Activated CD8-positive, alpha-beta memory T cell treated with anti-CD3 and anti-CD28 coated beads, Interleukin-2, amount 50 U/mL, for 24 hours (primary cell): ENCODE data around the gene EPB41L4B.
A peak's percentile ranks its signal among the peaks of the same experiment; 100 is the strongest.
"Not testable (repeated sequence)": the region's sequence is repeated elsewhere in the genome, so short reads cannot be mapped to it uniquely, and the experiment has no call there.

ENCODE experiments used
- DNase-seq: peaks from one replicate; pipeline ENCODE4 v3.0.0-alpha.2; 2020; ENCODE audit errors: extremely low read depth

EPB41L4B gene

DNA sequence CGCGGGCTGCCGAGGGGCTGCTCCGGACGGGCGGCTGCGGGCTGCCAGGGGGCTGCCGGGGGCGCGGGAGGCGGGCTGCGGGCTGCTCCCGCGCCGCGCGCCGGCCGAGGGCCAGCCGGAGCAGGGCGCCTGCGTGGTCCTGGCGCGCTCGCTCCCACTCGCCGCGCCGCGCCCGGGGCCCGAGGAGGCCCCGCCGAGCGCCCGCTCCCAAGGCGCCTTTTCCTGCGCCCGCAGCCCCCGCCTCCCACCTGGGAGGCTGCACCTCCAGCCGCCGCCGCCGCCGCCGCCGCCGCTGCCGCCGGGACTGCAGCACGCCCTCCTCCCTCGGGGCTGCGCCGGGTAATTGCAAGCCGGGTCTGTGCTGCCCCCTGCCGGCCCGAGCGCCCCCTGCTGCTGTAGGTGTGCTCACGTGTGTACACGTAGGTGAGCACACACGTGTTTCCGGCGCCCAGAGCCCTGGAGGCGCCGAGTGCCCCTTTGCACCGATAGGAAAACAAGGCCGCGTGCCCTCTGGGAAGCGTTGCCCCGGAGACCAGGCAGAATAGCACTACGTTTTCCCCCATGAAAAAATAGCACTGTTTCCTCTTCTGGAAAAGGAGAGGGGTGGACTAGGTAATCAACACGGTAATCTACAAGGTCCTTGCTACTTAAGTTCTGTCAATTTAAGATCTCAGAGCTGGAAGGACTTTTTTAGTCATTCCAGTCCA, at the start of gene EPB41L4B:
Gene EPB41L4B, minus strand, starts transcription at position 318 of the 707 bp plus-strand sequence. CDS start 613 bp downstream, outside the sequence.
- DNase-seq = peak; percentile 57

GRCh38 chr9:109369285-109369684, 48.4 kb upstream of the EPB41L4B start:
- no peak for DNase-seq

DNA sequence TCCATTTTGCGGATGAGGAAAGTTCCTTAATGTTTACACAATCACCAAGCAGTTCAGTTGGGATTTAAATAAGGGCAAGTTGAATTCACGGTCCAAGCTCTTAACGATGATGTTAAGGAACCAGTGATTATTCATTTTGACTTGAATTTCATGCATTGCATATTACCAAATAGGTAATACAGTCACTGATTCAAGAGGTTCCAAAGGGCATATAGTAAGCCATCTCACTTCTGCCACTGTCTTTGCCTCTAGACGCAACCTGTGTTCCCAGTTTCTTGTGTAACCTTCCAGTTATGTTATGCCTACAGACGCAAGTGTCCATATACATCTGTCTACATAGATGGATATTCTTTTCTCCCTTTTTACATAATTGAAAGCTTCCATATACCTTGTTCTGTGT, 39.9 kb upstream of the EPB41L4B start:
- DNase-seq = no peak

- DNase-seq = not testable (repeated sequence)
Observed at GRCh38 chr9:109358968-109359603, 38.2 kb upstream of the EPB41L4B start.

- DNase-seq = no peak
Observed at GRCh38 chr9:109355564-109356297, 34.9 kb upstream of the EPB41L4B start.

- DNase-seq = no peak
Observed at GRCh38 chr9:109354190-109354589, 33.3 kb upstream of the EPB41L4B start.

DNA sequence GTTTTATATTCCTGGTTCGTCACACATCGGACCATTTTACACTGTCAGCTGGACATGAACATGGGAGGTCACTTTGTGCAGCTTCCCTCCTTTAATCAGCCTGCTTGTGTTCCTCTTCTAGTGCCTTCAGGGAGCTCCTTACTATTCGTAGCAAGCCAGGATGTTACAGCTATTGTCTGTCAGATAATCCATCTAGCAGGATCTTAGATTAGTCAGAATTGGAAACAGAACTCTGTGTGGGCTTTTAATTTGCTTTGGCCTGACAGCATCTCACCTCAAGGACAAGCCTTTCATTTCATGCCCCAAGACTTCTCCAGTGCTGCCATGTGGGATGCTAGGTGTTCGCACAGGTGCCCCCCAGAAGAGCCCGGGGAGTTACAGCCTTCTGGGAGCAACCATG, 30.2 kb upstream of the EPB41L4B start:
- DNase-seq = no peak

GRCh38 chr9:109349421-109349846, 28.6 kb upstream of the EPB41L4B start:
- DNase-seq = no peak

DNA sequence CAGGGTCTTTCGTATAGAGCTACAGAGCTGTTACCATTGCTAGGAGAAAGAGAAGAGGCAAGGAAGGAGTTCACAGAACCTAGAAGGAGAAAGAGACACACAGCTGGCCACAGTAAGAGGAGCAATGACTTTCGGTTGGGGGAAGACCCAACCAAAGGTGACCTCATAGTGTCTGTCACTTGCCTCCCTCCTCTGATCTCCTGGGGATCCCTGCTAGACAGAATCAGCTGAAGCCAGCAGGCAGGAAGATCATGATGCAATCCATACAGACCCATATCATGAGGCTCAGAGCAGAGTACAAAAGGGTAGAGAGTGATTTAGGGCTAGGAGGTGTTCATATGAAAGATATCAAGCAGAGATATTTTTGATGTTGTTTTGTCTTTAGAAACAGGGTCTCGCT, 26.0 kb upstream of the EPB41L4B start:
- no peak for DNase-seq

- DNase-seq = no peak
Observed at GRCh38 chr9:109344866-109345265, 24.0 kb upstream of the EPB41L4B start.

GRCh38 chr9:109342878-109343277, 22.0 kb upstream of the EPB41L4B start:
- DNase-seq = no peak

DNA sequence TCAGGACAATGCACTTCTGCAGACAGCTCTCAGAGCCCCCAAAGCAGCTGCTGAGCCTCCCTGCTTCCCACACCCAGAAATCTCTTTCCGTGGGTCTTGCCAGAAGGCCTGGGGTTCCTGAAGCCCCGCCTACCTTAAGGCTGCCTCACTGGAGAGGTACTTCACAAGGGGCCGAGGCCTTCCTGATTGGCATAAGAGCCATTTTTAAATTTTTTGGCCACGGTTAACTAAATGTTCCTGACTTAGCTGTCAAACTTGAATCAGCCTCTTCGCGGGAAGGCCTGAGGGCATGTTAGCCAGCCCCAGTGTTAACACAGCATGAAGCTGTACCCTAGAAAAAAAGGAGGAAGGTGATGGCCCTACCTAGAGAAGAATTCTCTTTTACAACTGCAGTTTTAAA, 20.7 kb upstream of the EPB41L4B start:
- no peak for DNase-seq

- not testable (repeated sequence) for DNase-seq
Observed at GRCh38 chr9:109340979-109341378, 20.1 kb upstream of the EPB41L4B start.

- DNase-seq = no peak
Observed at GRCh38 chr9:109336409-109336808, 15.6 kb upstream of the EPB41L4B start.

- no peak for DNase-seq
Observed at GRCh38 chr9:109335929-109336328, 15.1 kb upstream of the EPB41L4B start.

DNA sequence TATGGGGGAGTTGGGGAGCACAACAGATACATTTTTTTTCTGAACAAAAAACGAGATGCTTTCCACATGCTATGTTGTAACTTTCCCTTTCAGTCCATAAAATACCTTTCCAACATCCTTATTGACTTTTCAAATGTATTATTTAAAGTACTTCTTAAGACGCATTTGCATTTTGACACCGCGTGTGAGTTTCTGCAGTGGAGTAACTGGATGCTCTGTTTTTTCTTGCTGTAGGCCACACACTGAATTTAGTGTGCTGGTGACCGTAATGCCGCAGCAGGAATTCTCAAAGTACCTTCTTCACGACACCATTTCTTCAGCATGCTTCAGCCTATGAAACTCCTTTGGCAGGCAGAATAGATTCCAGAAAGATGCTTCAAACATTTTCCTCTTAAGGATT, 14.3 kb upstream of the EPB41L4B start:
- DNase-seq = no peak

DNA sequence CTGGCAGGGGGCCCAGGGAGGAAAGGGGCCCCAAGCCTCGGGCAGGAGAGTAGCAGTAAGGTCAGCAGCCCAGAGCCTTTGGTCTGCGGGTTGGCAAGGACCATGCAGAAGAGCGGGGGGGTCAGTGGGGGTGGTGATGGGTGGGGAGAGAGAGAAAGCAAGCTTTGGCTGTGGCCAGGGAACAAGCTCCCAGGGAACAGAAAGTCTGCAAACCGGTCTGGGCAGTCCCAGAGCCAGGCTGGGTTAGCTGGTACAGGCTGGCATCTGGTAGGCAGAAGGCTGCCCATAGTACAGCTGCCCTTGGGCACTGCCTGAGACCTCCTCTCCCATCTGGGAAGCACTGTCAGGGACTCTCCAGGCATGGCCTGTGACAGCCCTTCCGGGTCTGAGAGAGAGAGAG, 10.5 kb upstream of the EPB41L4B start:
- DNase-seq = no peak

DNA sequence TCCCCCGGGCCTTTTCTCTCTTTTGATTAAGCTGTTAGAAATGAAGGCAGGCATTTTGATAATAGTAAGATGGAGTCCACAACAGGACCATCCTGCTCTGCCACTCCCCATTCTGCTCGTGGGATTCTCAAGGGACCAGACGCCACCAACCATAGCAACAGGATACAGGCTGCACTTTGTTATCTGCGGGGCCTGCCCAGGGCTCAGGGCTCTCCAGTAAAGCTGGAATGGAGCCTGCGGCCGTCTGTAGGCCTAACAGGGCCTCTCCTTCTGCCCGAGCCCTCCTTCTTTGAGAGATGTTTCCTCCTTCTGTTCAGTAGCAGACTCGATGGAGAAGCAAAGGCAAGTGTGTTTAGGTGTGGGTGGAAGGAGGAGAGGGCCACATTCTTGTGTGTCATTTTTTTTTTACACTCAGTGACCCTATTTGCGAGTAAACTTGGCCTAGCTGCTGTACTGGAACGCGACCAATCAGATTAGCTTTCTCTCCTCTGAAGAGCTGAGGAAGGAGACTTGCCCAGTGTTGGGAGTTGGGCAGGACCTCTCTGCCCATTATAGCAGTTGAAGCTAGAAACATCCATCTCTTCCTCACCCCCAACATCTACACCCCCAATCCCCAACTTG, 8.9 kb upstream of the EPB41L4B start:
- no peak for DNase-seq

- no peak for DNase-seq
Observed at GRCh38 chr9:109328978-109329637, 8.2 kb upstream of the EPB41L4B start.

GRCh38 chr9:109325089-109325488, 4.2 kb upstream of the EPB41L4B start:
- DNase-seq = no peak

DNA sequence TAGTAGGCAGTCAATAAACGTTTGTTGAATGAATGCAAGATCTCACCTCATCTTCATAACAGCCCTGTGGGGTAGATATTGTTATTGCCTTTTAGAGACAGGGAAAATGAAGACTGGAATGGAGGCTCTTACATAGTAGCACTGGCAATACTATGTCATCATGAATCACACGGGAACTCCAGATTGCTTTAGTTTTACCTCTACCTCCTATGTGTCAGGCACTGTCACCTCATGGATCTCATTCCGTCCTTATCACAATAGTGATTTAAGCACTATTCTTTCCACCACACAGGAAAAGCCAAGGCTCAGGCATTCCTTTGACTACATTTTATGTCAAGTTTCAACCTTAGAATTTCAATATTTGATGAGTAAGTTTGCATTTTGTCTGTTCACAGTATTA, 2.9 kb upstream of the EPB41L4B start:
- no peak for DNase-seq

DNA sequence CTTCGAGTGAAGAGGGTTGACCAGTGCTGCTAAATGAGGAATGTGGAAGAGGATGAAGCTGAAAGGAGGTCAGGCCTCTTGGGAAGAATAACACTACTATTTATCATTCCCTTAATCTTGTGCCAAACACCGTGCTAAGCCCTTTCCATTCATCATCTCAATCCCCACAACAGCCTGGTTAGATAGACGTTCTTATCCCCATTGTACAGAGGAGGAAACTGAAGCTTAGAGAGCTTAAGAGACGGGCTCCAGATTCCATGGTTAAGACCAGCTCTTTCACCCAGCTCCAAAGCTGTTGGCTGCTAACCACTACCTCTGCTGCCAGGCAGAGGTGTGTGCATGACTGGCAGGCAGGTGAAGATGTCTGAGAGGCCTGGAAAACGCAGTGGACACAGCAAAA, 868 bp upstream of the EPB41L4B start:
- no peak for DNase-seq
